ENCODE data around the gene OR10K1. TPM values are rescaled to one million over a fixed set of nuclear protein-coding genes. Genes with fewer than 3 reads are reported as not detected.
A peak's percentile ranks its signal among the peaks of the same experiment; 100 is the strongest.
"Not testable (repeated sequence)": the region's sequence is repeated elsewhere in the genome, so short reads cannot be mapped to it uniquely, and the experiment has no call there.

OR10K1 gene
- total RNA-seq = not detected

DNA sequence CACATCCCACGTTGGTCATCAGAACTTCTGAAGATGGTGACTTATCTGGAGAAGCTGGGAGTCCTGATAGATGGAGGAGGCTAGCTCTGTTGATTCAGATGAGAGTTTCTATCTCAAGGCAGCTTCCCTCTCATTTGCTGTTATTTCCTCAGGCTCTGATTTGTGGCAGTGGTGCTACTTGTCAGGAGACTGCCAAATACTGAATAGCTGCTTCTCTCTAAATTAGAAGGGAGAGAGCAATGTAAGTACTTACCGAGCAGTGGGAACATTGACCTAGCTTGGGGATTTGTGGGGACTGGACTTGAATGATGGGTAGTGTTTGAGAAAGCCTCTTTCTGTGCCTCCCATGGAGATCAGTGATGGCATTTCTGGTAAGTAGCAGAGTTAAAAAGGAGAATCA, at the start of gene OR10K1:
Gene OR10K1, plus strand, starts transcription at position 301 of the 400 bp plus-strand sequence. CDS start 3,728 bp downstream, outside the sequence.
- DNase-seq = no peak

DNA sequence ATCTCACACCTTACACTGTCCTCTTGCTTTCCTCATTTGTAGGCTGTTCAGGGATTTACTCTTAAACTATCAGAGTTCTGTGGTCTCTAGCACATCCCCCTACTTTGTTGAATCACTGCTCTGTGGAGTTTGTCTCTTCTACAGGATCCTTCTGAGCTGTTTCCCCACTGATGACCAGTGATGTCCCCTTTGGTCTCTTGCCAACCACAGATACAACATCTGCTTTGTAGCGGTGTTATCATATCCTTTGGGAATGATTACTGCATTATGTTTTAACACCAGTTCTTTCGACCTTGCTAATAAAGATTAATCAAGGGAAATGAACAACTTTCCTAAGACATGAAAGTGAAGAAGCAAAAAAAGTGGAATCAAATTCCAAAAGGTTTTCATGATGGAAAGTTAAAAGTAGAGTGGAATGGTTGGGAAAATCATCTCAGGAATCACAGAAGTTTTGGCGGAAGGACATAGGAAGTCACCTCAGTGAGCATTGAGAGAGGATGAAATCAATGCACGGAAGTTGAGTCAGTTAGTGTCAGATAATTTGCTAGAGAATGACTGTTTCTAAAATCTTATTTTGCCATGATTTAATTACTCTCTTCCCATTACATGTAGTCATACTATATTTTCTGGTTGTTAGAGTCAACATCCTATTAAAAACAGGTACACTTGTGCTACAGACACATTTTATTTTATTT, 46.8 kb upstream of the OR10K1 start:
- DNase-seq = no peak

DNA sequence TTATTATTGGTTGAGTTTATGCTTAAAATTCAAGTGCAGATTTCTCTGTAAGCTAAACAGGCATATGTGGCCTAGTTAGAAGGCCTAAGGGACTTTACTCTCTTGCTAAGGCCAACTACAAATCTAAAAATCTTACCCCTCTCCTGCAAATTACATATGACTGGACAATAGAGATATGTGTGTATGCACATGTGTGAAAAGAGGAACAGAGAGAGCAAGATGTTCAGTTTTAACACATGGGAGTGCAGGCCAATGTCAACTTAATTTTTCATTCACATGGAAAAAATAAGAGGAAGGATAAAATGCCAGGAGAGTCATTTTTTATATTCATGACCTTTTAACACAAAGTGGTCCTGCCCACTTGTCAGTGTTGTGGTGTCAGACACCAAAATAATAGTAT, 44.0 kb upstream of the OR10K1 start:
- DNase-seq = no peak

GRCh38 chr1:158422212-158422611, 39.4 kb upstream of the OR10K1 start:
- DNase-seq = no peak

DNA sequence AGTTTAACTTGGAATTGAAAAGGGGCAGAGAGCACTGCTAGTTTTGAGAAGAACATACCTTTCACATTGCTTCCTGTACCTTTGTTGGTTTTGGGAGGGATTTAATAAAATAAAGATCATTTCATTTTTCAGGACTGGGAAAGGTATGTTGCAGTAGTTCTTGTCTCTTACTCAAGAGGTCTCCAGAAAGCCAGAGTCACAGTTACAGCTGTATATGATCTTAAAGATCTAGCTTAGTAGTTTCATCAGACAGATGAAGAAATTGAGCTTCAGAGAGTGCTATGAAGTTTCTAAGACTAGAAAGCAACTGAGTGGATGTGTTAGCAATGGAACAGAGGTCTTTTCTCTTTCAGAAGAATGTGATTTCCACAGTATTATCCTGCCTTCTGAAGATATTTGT, 36.6 kb upstream of the OR10K1 start:
- DNase-seq = no peak

DNA sequence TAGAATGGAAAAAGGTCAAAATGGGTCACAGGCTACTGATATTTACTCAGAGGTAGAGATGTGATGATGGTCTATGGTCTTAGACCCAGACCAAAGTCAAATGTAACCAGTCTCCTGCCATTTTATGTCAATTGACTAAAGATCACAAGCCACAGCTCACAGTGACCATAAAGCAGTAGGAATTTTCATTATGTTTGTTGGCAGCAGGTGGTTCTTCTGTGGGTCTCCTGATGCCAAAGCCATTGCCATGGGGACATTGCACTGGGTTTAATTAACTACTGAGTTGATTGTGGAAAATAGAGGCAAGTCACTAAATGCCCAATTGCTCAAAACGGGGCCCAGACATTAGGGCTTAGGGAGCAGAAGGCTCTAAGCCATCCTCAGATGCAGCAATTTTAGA, 35.5 kb upstream of the OR10K1 start, which contains the start of gene OR10K2:
Gene OR10K2, minus strand, starts transcription at position 101 of the 400 bp plus-strand sequence. CDS start 5,371 bp downstream, outside the sequence.
- no peak for DNase-seq

GRCh38 chr1:158430163-158430562, 31.5 kb upstream of the OR10K1 start:
- not testable (repeated sequence) for DNase-seq

DNA sequence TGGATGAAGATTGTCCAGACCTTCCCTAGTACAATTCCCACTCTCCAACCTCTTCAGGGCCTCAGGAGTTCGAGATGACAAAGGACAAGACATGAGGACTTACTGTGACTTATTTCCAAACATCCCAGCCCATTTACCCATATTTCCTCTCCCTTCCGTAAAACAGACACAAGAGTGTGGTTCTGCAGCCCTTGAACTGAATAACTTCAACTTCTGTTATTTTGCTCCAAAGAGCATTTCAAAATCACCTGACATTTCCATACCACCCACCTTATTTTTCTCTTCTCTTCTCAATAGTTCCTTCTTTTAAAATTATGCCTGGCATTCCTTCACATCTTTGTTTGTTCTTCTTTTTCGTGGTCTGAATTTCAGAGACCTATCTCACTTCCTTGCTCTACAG, 26.9 kb upstream of the OR10K1 start:
- no peak for DNase-seq

GRCh38 chr1:158445376-158445775, 16.3 kb upstream of the OR10K1 start:
- DNase-seq = no peak

DNA sequence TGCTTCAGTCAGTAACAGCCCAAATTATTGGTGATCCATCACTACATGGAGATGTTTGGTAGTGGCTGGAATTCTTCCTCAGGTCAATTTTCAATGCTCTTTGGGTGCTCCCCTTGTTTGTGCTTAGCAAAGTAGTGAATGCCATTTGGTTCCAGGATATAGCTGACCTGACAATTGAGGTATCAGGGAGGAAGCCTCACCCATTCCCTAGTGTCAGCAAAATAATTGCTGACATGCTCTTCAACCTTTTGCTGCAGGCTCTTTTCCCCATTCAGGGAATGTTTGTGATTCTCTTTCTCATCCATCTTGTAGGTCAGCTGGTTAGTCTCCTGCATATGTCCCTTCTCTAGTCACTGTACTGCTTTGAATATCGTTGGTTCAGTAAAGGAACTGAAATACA, 7.1 kb upstream of the OR10K1 start:
- no peak for DNase-seq

- no peak for DNase-seq
Observed at GRCh38 chr1:158457246-158457645, 4.4 kb upstream of the OR10K1 start.

DNA sequence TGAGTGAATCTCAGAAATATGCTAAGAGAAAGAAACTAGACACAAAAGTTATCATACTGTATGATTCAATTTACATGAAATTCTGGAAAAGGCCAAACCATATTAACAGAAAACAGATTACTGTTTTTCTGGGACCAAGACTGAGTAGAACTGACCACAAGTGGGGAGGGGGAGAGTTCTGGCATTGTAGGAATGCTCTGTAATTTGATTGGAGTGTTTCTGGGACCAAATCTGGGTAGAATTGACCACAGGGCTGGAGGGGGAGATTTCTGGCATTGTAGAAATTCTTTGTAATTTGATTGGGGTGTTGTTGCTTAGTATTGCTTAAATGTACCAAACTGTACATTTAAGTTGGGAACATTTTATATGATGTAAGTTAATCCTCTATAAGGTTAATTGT, 3.4 kb upstream of the OR10K1 start:
- DNase-seq = no peak

DNA sequence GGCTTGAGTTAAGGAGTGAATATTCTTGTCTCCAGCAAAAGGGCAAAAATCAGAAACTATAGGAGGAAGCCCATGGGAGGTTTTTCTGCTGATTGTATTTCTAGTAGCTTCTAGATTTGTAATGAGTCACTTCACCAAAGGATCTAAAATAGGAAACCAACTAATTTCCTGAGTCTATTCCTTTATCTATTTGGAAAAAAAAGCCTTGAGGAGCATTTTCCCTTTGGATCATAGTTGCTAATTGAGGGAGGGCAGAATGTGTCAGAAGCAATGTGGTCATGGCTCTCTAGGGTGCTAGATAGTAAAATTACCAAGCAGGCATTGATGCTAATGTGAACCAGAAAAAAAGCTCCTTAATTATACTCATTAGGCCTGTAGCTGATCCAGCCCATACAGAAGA, 10.3 kb downstream of the OR10K1 start, which contains the start of gene OR10R2:
Gene OR10R2, plus strand, starts transcription at position 301 of the 400 bp plus-strand sequence. CDS start 106 bp downstream, outside the sequence.
- no peak for DNase-seq

GRCh38 chr1:158485455-158485854, 23.8 kb downstream of the OR10K1 start:
- no peak for DNase-seq

DNA sequence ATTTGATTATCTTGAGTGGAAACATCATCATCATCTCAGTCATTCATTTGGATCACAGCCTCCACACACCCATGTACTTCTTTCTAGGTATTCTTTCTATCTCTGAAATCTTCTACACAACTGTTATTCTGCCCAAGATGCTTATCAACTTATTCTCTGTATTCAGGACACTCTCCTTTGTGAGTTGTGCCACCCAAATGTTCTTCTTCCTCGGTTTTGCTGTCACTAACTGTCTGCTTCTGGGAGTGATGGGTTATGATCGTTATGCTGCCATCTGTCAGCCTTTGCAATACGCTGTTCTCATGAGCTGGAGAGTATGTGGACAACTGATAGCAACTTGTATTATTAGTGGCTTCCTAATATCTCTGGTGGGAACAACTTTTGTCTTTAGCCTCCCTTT, 29.7 kb downstream of the OR10K1 start:
- no peak for DNase-seq

DNA sequence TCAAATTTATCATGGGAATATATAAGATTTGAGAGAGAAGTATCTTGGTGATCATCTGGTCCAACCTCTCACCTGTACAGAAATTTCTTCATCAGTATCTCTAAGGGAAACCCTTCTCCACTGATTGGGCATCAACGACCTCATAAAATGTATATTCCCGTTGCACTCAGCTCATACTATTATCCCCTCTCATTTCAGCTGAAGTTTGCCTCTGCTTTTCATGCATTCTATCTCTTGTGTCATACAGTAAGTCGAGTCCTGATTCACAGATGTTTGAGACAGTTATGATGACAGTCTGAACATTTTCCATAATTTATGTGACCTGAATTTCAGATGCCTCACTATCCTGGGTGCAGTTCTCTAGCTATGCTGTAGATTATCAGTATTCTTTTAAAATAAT, 31.4 kb downstream of the OR10K1 start:
- DNase-seq = no peak

DNA sequence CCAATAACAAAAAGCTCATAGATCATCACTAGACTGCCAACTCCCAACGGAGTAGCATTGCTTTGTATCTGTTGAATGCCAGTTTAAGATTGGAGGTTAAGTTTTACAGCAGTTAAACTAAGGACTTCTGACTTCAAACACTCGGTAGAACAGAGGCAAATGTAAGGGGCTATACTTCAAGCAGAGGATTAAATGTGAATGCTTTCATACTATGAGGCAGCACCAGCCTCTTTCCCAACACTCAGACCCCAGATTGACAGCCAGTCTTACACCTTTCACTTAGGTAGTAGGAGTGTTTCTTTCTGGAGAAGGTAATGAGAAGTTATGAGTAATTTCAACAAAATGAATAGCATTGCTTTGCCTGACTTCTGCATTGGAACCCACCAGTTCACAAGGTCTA, 33.2 kb downstream of the OR10K1 start:
- DNase-seq = no peak

DNA sequence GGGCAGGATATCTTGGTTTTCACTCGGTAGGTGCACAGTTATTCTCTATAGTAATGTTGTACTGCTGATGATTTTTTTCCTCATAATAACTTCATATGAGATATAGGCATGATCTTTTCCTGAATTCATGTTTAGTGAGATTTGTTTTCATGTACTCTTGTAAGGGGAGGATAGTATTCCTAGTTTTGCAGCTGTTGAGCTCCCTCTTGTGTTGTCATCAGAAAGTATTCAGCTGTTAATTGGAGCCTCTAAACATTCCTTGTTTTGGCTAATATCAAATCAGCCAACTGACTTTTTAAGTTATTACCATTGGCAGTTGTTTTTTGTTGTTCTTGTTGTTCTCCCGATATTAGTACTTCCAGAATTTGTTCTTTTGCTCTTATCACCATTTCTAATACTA, 34.7 kb downstream of the OR10K1 start:
- no peak for DNase-seq

DNA sequence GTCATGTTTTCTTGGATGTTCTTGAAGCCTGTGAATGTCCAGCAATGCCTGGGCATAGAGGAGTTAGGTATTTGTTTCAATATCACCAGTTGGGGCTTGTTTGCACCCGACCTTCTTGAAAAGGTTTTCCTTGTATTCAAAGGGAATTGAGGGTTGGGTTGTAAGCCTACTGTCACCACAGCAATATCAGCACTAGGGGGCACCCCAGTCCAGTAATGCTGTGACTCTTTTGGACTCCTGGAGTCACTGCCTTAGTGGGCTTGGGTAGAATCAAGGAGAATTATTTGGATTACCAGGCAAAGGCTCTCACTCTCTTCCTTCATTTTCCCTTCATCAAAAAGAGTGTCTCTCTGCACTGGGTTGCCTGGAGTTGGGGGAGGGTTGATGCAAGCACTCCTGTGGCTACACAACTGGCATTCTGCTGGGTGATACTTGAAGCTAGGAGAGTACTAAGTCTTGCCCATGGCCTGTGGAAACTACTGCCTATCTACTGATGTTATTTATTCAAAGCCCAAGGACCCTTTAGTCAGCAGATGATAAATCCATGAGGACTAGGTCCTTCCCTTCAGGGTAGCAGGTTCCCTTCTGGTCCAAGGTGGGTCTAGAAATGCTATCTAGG, 44.8 kb downstream of the OR10K1 start:
- DNase-seq = peak; percentile 7

- no peak for DNase-seq
Observed at GRCh38 chr1:158507511-158507910, 45.9 kb downstream of the OR10K1 start.

DNA sequence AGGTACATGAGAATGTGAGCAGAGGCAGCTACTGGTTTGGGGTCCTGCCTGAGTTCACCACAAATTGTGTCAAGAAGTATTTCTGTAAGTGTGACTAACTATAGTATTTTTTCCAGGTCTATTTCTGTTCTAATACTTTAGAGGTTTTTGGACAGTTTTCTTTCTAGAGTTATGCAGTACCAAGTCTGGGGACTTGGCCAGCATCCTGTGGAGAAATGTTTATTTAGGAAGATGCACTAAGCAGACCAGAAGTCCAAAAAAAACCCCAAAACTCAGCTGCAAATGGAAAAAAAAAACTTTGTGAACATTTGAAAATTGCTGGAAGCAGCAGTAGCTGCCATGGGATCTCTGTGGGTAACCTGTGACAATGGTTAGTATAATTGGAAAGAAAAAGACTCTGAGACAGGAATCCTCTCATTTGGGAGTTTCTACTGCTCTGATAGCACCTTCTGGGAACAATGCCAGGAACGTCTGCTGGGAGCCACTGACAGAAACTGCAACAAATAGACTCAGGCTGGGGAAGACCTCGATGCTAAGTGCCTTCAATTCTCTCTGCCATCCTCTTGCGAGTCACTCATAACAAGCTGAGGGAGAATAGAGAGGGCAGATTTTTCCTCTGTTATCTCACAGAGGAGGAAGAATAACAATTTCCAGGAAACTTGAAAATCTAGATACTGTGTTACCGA, 48.0 kb downstream of the OR10K1 start:
- DNase-seq = no peak

DNA sequence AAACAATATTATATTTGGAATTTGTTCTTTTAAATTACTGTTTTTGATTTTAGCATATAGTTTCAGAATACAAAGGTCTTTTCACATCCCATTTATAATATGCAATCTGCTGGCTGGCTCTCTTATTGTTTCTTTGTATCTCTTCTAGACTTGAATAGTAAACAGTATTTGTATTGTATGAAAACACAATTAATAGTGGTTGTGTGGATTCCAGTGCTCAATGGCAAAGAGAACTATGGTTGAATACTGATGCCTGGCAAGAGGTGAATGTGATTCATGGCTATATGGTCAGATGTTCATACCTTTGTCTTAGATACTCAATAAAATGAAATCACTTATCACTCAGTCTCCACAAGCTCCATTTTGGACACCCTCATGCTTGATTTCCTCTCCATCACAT, 55.3 kb downstream of the OR10K1 start:
- no peak for DNase-seq

Data from effector CD4-positive, alpha-beta T cell (primary cell).